IMR-90 (cell line): ENCODE measurements around the gene ITGA6. TPM values are rescaled to one million over a fixed set of nuclear protein-coding genes. Genes with fewer than 3 reads are reported as not detected.
A peak's percentile ranks its signal among the peaks of the same experiment; 100 is the strongest.

Experiments
- ATAC-seq: fragments of 200-7000 bp; cut with Tn5 transposase; 2 replicates; pipeline ENCODE4 v1.9.1; 2020; ENCODE audit warnings: low read depth, mild to moderate bottlenecking, moderate library complexity
- BruUV-seq: library from RNA; stranded (reverse); fragments of 400-500 nt; replicated peaks from 2 replicates; lab custom pipeline; 2021; lab: Mats Ljungman, UMichigan
- CTCF ChIA-PET: fragments of 300-600 bp; formaldehyde crosslinking; extraction: SDS; loops from one replicate; lab custom pipeline; 2021; ENCODE audit warnings: antibody characterized with exemption; lab: Yijun Ruan, JAX
- POLR2A ChIA-PET: fragments of 300-600 bp; sonication (Branson Sonifier 250); formaldehyde crosslinking; loops from one replicate; lab custom pipeline; 2022; ENCODE audit warnings: antibody characterized with exemption; ENCODE audit not compliant: unreplicated experiment; lab: Charles Lee
- DNase-seq: peaks from one replicate; pipeline ENCODE4 v3.0.0; 2013
- H2AFZ ChIP-seq: replicated peaks from 2 replicates; pipeline ENCODE3; 2013; ENCODE audit warnings: low read length, mild to moderate bottlenecking; ENCODE audit not compliant: poor library complexity
- H2AK5ac ChIP-seq: 2 replicates; pipeline ENCODE4 v1.6.1; 2013; ENCODE audit warnings: low read depth, low read length, inconsistent platforms
- H2AK9ac ChIP-seq: replicated peaks from 2 replicates; pipeline ENCODE3; 2013; ENCODE audit warnings: mild to moderate bottlenecking, low read depth, low read length, moderate library complexity; ENCODE audit not compliant: poor library complexity
- H2BK120ac ChIP-seq: 2 replicates; pipeline ENCODE4 v1.6.1; 2013; ENCODE audit warnings: low read depth, low read length, inconsistent platforms
- H2BK15ac ChIP-seq: 3 replicates; pipeline ENCODE4 v1.6.1; 2013; ENCODE audit warnings: low read depth, low read length, inconsistent platforms
- H2BK20ac ChIP-seq: 2 replicates; pipeline ENCODE4 v1.6.1; 2013; ENCODE audit warnings: low read depth, mild to moderate bottlenecking, inconsistent platforms, low read length, moderate library complexity
- H2BK5ac ChIP-seq: 2 replicates; pipeline ENCODE4 v1.6.1; 2013; ENCODE audit warnings: mild to moderate bottlenecking, low read depth, low read length, inconsistent platforms; ENCODE audit not compliant: poor library complexity, severe bottlenecking
- H3K14ac ChIP-seq: replicated peaks from 2 replicates; pipeline ENCODE4 v1.6.1; 2013; ENCODE audit warnings: low read depth, low read length, inconsistent platforms
- H3K18ac ChIP-seq: 2 replicates; pipeline ENCODE4 v1.6.1; 2013; ENCODE audit warnings: low read depth, low read length, control low read depth
- H3K23ac ChIP-seq: 2 replicates; pipeline ENCODE4 v1.6.1; 2013; ENCODE audit warnings: low read depth, low read length, inconsistent platforms
- H3K27ac ChIP-seq: 2 replicates; pipeline ENCODE4 v1.5.1; 2013; ENCODE audit warnings: mild to moderate bottlenecking, control low read depth, low read length; ENCODE audit not compliant: insufficient read depth
- H3K27me3 ChIP-seq: 2 replicates; pipeline ENCODE4 v1.6.1; 2013; ENCODE audit warnings: low read length; ENCODE audit not compliant: control insufficient read depth, insufficient read depth
- H3K36me3 ChIP-seq: 2 replicates; pipeline ENCODE4 v1.6.1; 2013; ENCODE audit warnings: low read length, mixed read lengths; ENCODE audit not compliant: control insufficient read depth, insufficient read depth
- H3K4ac ChIP-seq: 2 replicates; pipeline ENCODE4 v1.6.1; 2013; ENCODE audit warnings: low read depth, low read length, inconsistent platforms
- H3K4me1 ChIP-seq: 2 replicates; pipeline ENCODE4 v1.6.1; 2013; ENCODE audit warnings: low read length, mixed read lengths; ENCODE audit not compliant: control insufficient read depth, insufficient read depth
- H3K4me2 ChIP-seq: 2 replicates; pipeline ENCODE4 v1.6.1; 2013; ENCODE audit warnings: low read depth, mild to moderate bottlenecking, control low read depth, low read length, moderate library complexity
- H3K4me3 ChIP-seq: 2 replicates; pipeline ENCODE4 v1.5.1; 2013; ENCODE audit warnings: low read depth, mild to moderate bottlenecking, control low read depth, low read length, moderate library complexity; ENCODE audit not compliant: insufficient read depth
- H3K56ac ChIP-seq: 2 replicates; pipeline ENCODE4 v1.6.1; 2013; ENCODE audit warnings: low read length, inconsistent platforms; ENCODE audit not compliant: insufficient read depth; ENCODE audit errors: extremely low read depth
- H3K79me1 ChIP-seq, 2 experiments: 2 replicates each; pipeline ENCODE4 v1.6.1; 2013; ENCODE audit warnings: low read length in 2 of 2, inconsistent platforms in 1 of 2, low read depth in 1 of 2
- H3K9ac ChIP-seq: 2 replicates; pipeline ENCODE4 v1.6.1; 2013; ENCODE audit warnings: low read depth, low read length, control low read depth
- H3K9me1 ChIP-seq: 2 replicates; pipeline ENCODE4 v1.6.1; 2013; ENCODE audit warnings: low read length, inconsistent platforms; ENCODE audit not compliant: insufficient read depth
- H3K9me3 ChIP-seq: 2 replicates; pipeline ENCODE4 v1.6.1; 2013; ENCODE audit warnings: low read length; ENCODE audit not compliant: control insufficient read depth, insufficient read depth
- H4K20me1 ChIP-seq: 2 replicates; pipeline ENCODE4 v1.6.1; 2013; ENCODE audit warnings: low read length, inconsistent platforms; ENCODE audit not compliant: insufficient read depth
- H4K5ac ChIP-seq: 2 replicates; pipeline ENCODE4 v1.6.1; 2013; ENCODE audit warnings: mild to moderate bottlenecking, low read depth, low read length, control low read depth
- H4K8ac ChIP-seq, 2 experiments: 2 replicates each; pipeline ENCODE4 v1.6.1; 2013; ENCODE audit warnings: low read depth in 2 of 2, low read length in 2 of 2, control low read depth in 1 of 2, inconsistent platforms in 1 of 2
- H4K91ac ChIP-seq: 2 replicates; pipeline ENCODE4 v1.6.1; 2013; ENCODE audit warnings: low read depth, low read length, inconsistent platforms; ENCODE audit not compliant: insufficient read depth
- CTCF ChIP-seq: conservative IDR thresholded peaks from 2 replicates; pipeline ENCODE4 v1.5.1; 2012; ENCODE audit warnings: mild to moderate bottlenecking, low read depth, low read length, improper control_type of control experiment
- MXI1 ChIP-seq: IDR thresholded peaks from 2 replicates; pipeline ENCODE4 v1.6.1; 2012; ENCODE audit warnings: low read depth, mild to moderate bottlenecking, low read length, moderate library complexity, borderline replicate concordance
- RAD21 ChIP-seq: IDR thresholded peaks from 2 replicates; pipeline ENCODE4 v1.6.1; 2012; ENCODE audit warnings: low read length, improper control_type of control experiment
- SMC3 ChIP-seq: fragments of 150-350 bp; IDR thresholded peaks from 2 replicates; pipeline ENCODE4 v1.6.1; 2016; ENCODE audit warnings: low read depth, mild to moderate bottlenecking, antibody characterized with exemption, low read length, moderate library complexity
- WGBS, 2 experiments: methylation state at CpG; one replicate each; pipeline versions ENCODE4 v1.1.5 to v1.1.7; 2013; ENCODE audit warnings: missing lambda C conversion rate in 2 of 2; ENCODE audit not compliant: insufficient read length in 1 of 2; ENCODE audit errors: extremely low coverage in 2 of 2; 5-methylcytosine and 5-hydroxymethylcytosine counted together
- dilution Hi-C: fragments of 300-500 bp; cut with HindIII; formaldehyde crosslinking; loops from one replicate; pipeline ENCODE4 v1.14.3; 2018; ENCODE audit warnings: low sequenced_read_pairs; ENCODE audit not compliant: unreplicated experiment
- in situ Hi-C: fragments of 300-500 bp; cut with MboI; formaldehyde crosslinking; loops from 3 replicates; pipeline ENCODE4 v1.14.3; 2019; ENCODE audit warnings: low sequenced_read_pairs, inconsistent platforms, mixed read lengths
- intact Hi-C: fragments of 100-400 bp; cut with micrococcal nuclease; formaldehyde crosslinking; loops from 2 replicates; pipeline ENCODE4 v1.10.0; 2022
- polyA plus RNA-seq, 3 experiments: library from polyadenylated mRNA; depleted of rRNA; stranded (reverse); fragments of >200 nt; gene quantifications; 2 replicates each; pipeline ENCODE4 v1.2.3, GENCODE V29; 2012; ENCODE audit warnings: low replicate concordance in 1 of 3
- total RNA-seq: library from RNA; depleted of rRNA; stranded (reverse); fragments of >200 nt; gene quantifications from 2 replicates; pipeline ENCODE4 v1.2.3, GENCODE V29; 2012

Gene ITGA6
- total and polyA plus RNA-seq, 2 of the 4 experiments (the other 2 are of a cell fraction) = 12.5 to 43.9 TPM

- H3K9me1 ChIP-seq = 0 out of 2 replicates have a peak, but pooled peaks cover 2% of the 10 kb centered on the region
- 20% methylated on average over 2 of the region's 4 CpGs; no CpG with 5 or more reads in 1 of the 2 experiments for WGBS, 2 experiments
- H4K5ac ChIP-seq = no peak overlapping the region
- H4K20me1 ChIP-seq = no peaks in the 10 kb centered on the region
- H3K9me3 ChIP-seq = no peaks in the 10 kb centered on the region
- no peak overlapping the region for H2AK9ac ChIP-seq
- no peaks in the 10 kb centered on the region for H3K27me3 ChIP-seq
- no peak overlapping the region for H4K91ac ChIP-seq
- POLR2A ChIA-PET = no interaction called here
- H2AFZ ChIP-seq = no peak overlapping the region
- no peak overlapping the region for H2BK120ac ChIP-seq
- H2BK20ac ChIP-seq = no peak overlapping the region
- no peak overlapping the region for H3K23ac ChIP-seq
- no peak overlapping the region for H4K8ac ChIP-seq
- ATAC-seq (peak; percentile 55), DNase-seq (peak; percentile 34)
- H2AK5ac ChIP-seq = no peak overlapping the region
- H3K27ac ChIP-seq = no peak overlapping the region
- BruUV-seq = no TSS peak
- no peak overlapping the region for H3K14ac ChIP-seq
- no peak overlapping the region for H3K9ac ChIP-seq
- peaks cover 6% of the 10 kb centered on the region for H3K4me1 ChIP-seq
- no peak overlapping the region for H3K18ac ChIP-seq
- no peak overlapping the region for H3K4me2 ChIP-seq
- intact Hi-C loops = no loop called here
- H3K36me3 ChIP-seq = peaks cover 6% of the 10 kb centered on the region
- H2BK5ac ChIP-seq = no peak overlapping the region
- CTCF ChIA-PET = interaction anchor here (0.7 to 1.1 kb wide), 2 partner anchors 15 to 22 kb away, joined by 4 read pairs; no protein-coding TSS in a partner anchor
- dilution Hi-C loops = no loop called here
- H3K56ac ChIP-seq = no peak overlapping the region
- H2BK15ac ChIP-seq = no peak overlapping the region
- TF ChIP-seq SMC3 = peak; percentile 30; the same call in 1 of the 2 replicates
- peak; percentile 17 for TF ChIP-seq RAD21
- peak; percentile 47 for TF ChIP-seq CTCF
- TF ChIP-seq MXI1 = no peak
- no peak overlapping the region for H3K4ac ChIP-seq
- no peak overlapping the region for H3K4me3 ChIP-seq
- peaks cover 0 to 2% of the 10 kb centered on the region in 2 experiments; a peak in 1 of 4 replicates for H3K79me1 ChIP-seq
- in situ Hi-C loops = no loop called here
Measured at GRCh38 chr2:172484253-172484652, 56.9 kb downstream of the ITGA6 start.
